ENCODE results near the gene CEMP1.
"Not testable (repeated sequence)": the region's sequence is repeated elsewhere in the genome, so short reads cannot be mapped to it uniquely, and the experiment has no call there.

CEMP1 gene

DNA sequence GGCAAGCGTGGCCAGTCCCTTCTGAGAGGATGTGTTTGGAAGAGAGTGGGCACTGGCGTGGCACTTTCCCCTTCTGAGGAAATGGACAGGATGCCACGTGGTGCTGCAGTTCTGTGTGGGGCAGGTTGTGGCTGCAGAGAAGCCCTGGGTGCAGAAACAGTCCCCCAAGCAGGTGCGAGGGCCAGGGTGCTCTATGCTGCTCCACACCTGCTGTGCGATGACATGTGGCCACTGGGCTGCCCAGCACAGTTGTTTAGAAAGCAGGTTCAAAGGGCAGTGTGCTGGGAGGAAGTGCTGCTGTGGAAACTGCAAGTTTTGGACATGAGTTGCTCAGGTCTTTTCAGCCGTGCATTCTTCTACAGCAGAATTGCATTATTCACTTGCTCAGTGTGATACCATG is 10.2 kb upstream of the CEMP1 start:
- H3K27ac Mint-ChIP-seq = not testable (repeated sequence)
- H3K4me1 Mint-ChIP-seq = peaks cover 48% of the 10 kb centered on the region
- peak overlapping the region; percentile 24 to 37 for H3K4me3 Mint-ChIP-seq

DNA sequence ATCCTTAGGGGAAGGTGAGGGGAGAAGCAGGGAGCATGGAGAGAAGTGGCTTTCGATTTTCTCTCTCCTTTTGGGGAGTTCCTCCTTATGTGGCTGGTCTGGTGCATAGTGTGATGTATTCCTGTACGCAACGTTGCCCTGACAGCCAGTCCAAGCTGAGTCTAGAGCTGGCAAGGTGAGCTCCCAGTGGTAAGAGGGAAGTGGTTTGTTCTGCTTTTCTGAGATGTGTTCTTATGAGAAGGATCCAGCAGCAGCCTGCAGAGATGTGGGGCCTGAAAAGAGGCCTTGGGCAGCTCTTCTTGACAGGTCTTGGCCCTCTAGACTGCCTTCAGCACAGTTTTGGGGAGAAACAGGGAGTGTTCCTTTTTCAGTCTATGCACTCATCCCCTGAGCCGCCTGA is 9.7 kb upstream of the CEMP1 start:
- H3K27me3 Mint-ChIP-seq, DNase-seq, H3K9me3 Mint-ChIP-seq, ATAC-seq: not testable (repeated sequence)
- H3K27ac Mint-ChIP-seq = peak overlapping the region in 1 of 2 donors; percentile 46
- peak overlapping the region; percentile 24 to 37 for H3K4me3 Mint-ChIP-seq
- H3K4me1 Mint-ChIP-seq = peaks cover 50% of the 10 kb centered on the region

More for the DNA sequence above, 10.2 kb upstream of the CEMP1 start:
- H3K27me3 Mint-ChIP-seq, H3K9me3 Mint-ChIP-seq, ATAC-seq, DNase-seq: not testable (repeated sequence)

DNA sequence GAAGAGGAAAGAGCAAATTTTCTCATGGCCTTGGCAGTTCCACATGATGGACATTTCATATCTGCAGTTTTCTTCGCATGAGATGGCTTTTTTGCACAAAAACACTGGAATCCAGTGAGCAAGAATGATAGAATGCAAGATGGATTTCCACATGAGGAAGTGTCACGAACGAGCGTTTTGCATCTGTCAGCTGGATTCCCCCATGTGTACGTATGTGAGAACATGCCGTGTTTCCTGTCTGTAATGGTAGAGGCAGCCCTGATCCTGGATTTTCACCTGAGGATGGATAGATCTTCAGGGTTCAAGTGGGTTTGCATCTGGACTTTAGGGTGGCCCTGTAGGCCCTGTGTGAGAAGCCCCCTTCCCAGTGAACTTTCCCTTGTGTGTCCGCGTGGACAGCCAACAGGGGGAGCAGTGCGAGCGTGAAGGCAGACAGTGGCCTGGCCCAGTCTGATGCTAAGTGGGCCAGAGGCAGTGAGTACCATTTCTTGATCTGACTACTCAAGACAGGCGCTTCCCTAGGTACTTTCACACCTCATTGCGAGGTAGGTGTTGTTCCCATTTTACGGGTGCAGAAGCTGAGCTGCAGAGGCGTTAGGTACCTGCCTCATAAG is 8.7 kb upstream of the CEMP1 start:
- DNase-seq = peak in 1 of 2 donors; percentile 34
- H3K9me3 Mint-ChIP-seq = not testable (repeated sequence)
- peak overlapping the region in 1 of 2 donors; percentile 27 for H3K27ac Mint-ChIP-seq

DNA sequence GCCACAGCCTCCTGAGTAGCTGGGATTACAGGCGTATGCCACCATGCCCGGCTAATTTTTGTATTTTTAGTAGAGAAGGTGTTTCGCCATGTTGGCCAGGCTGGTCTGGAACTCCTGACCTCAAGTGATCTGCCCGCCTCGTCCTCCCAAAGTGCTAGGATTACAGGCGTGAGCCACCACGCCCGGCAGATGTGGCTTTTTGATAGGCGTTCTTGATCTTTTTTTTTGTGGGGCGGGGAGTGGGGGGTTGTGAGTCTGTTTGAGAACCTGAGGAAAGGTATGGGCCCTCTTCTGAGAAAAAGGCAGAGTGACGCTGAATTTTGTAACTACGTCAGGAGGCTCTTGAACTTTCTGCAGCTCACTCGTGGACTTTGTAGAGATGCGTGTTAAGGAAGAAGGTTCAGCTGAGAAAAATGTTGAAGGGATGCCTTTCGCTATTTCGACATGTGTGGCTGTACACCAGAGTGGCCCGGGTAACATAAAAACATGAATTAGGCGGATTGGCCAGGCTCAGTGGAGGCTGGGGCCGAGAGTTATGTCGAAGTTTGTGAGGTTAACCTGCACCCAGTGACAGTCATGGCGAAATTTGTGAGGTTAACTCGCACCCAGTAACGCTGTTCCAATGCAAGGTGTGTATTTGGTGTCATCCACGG is 8.1 kb upstream of the CEMP1 start:
- Mint-ChIP-seq H3K4me3 (peak overlapping the region; percentile 83 to 94), H3K4me1 (peaks cover 44% of the 10 kb centered on the region), H3K27ac (peak overlapping the region; percentile 66 to 86)
- ATAC-seq, H3K9me3 Mint-ChIP-seq, DNase-seq, H3K27me3 Mint-ChIP-seq: not testable (repeated sequence)

More for the DNA sequence above, 8.7 kb upstream of the CEMP1 start:
- not testable (repeated sequence) for ATAC-seq, H3K27me3 Mint-ChIP-seq
- Mint-ChIP-seq H3K4me1 (peaks cover 44% of the 10 kb centered on the region), H3K4me3 (peak overlapping the region; percentile 13 to 94)

DNA sequence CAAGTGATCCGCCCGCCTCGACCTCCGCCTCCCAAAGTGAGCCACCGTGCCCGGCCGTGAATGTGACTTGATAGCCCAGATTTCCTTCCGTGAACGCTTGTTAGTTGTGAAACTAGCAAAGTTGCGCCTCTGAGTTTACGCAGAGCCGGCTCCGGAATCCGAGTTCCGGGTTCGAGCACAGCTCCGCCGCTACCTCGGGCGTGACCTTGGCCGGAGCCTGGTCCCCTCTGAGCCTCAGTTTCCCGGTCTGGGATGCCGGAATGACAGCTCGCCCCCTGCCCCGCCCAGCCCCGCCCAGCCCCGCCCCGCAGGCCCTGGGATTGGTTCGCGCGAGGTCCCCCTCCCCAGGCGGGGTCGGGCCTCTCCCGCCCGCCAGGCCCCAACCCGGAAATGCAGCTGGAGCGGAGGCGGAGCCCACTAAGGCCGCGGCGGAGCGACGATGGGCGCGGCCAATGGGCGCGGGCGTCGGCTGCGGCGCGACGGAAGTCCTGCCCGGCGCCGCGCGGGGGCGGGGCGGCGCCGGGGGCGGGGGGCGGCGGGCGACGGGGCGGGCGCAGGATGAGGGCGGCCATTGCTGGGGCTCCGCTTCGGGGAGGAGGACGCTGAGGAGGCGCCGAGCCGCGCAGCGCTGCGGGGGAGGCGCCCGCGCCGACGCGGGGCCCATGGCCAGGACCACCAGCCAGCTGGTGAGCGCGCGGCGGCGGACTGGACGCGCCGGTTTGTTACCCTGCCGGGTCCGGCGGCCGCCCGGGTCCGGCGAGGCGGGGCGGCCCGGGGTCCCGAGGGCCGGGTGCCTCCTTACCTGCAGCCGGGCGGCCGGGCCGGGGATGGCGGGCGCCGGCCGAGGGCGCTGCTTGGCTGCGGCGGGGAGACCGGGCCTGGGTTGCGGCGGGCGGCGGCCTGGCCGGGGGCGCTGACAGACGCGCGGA is 6.5 kb upstream of the CEMP1 start, which contains the start of gene PDPK1:
TSS of gene PDPK1 (plus strand) at position 571 of the 929 bp plus-strand sequence. CDS start at position 663, 92 bp downstream.
- H3K4me3 Mint-ChIP-seq = peak within 1 kb of the TSS; percentile 88 to 94

DNA sequence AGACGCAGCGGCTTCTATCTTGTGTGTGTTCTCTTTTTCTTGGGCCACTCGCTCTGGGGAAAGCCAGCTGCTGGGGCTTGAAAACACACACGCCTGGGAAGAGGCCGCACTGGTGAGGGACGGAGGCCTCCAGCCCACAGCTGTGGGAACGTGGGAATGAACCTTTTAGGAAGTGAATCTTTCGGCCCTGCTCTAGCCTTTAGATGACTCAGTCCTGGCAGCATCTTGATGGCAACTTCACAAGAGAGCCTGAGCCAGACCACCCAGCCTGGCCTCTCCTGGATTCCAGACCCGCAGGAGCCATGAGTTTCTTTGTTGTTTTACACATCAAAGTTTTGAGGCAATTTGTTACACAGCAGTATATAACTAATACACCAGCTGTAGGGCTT is 4.4 kb upstream of the CEMP1 start:
- H3K4me1 Mint-ChIP-seq = peaks cover 58% of the 10 kb centered on the region
- no peak overlapping the region for H3K4me3 Mint-ChIP-seq
- no peak overlapping the region for H3K27ac Mint-ChIP-seq
- DNase-seq (no peak), ATAC-seq (no peak)
- H3K27me3 Mint-ChIP-seq = no peaks in the 10 kb centered on the region
- H3K9me3 Mint-ChIP-seq = no peaks in the 10 kb centered on the region

More for the DNA sequence above, 6.5 kb upstream of the CEMP1 start, which contains the start of gene PDPK1:
- ATAC-seq (peak; percentile 90), DNase-seq (peak; percentile 95 to 96)
- no peaks in the 10 kb centered on the region for H3K27me3 Mint-ChIP-seq
- H3K9me3 Mint-ChIP-seq = no peaks in the 10 kb centered on the region
- H3K4me1 Mint-ChIP-seq = peaks cover 47% of the 10 kb centered on the region
- peak within 1 kb of the TSS; percentile 95 to 97 for H3K27ac Mint-ChIP-seq

DNA sequence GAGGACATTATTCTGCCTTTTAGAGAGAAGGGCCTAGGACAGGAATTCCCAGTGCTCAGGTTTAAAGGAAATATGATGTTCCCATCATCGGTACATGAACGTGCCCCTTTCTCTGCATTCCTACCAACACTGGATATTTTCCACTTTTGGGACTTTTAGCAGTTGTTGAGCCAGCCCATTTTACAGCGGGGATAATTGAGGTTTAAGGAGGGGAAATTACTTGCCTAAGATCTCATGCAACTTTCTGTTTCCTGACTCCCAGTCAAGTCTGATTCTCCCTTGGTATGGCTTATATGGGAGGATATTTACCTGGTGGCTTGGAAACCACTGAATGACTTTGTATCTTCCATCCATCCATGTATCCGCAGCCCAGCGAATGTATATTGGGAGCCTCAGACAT is 3.1 kb upstream of the CEMP1 start:
- DNase-seq, H3K27me3 Mint-ChIP-seq, H3K27ac Mint-ChIP-seq, H3K9me3 Mint-ChIP-seq, ATAC-seq: not testable (repeated sequence)
- Mint-ChIP-seq H3K4me3 (peak overlapping the region in 1 of 2 donors; percentile 57), H3K4me1 (peaks cover 51% of the 10 kb centered on the region)

DNA sequence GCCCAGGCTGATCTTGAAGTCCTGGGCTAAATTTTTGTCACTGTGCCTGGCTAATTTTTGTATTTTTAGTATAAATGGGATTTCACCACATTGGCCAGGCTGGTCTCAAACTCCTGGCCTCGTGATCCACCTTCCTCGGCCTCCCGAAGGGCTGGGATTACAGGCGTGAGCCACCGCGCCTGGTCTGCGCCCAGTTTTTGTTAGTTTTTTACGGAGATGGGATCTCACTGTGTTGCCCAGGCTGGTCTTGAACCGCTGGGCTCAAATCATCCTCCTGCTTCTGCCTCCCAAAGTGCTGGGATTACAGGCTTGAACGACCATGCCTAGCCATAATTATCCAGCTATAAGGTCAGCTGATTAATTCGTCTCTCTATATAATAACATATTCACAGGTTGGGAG is 2.7 kb upstream of the CEMP1 start:
- no peaks in the 10 kb centered on the region for H3K27me3 Mint-ChIP-seq
- peak overlapping the region in 1 of 2 donors; percentile 88 for H3K27ac Mint-ChIP-seq
- no peak for ATAC-seq
- DNase-seq = no peak
- peaks cover 46% of the 10 kb centered on the region for H3K4me1 Mint-ChIP-seq
- H3K9me3 Mint-ChIP-seq = no peaks in the 10 kb centered on the region
- peak overlapping the region; percentile 43 to 57 for H3K4me3 Mint-ChIP-seq

DNA sequence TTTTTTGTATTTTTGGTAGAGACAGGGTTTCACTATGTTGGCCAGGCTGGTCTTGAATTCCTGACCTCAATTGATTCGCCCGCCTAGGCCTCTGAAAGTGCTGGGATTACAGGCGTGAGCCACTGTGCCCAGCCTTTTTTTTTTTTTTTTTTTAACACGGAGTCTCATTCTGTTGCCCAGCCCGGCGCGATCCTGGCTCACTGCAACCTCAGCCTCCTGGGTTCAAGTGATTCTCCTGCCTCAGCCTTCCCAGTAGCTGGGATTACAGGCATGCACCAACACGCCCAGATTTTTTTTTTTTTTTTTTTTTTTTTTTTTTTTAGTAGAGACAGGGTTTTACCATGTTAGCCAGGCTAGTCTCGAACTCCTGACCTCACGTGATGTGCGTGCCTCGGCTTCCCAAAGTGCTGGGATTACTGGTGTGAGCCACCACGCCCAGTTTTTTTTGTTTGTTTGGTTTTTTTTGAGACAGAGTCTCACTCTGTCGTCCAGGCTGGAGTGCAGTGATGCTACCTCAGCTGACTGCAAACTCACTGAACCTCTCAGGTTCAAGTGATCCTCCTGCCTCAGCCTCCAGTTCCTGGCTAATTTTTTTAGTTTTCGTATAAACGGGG is 2.0 kb upstream of the CEMP1 start:
- H3K27me3 Mint-ChIP-seq, ATAC-seq, H3K9me3 Mint-ChIP-seq: not testable (repeated sequence)
- H3K4me1 Mint-ChIP-seq = peaks cover 41% of the 10 kb centered on the region
- H3K4me3 Mint-ChIP-seq = peak overlapping the region; percentile 91 to 95
- H3K27ac Mint-ChIP-seq = peak overlapping the region; percentile 94 to 96
- DNase-seq = peak in 1 of 2 donors; percentile 15

DNA sequence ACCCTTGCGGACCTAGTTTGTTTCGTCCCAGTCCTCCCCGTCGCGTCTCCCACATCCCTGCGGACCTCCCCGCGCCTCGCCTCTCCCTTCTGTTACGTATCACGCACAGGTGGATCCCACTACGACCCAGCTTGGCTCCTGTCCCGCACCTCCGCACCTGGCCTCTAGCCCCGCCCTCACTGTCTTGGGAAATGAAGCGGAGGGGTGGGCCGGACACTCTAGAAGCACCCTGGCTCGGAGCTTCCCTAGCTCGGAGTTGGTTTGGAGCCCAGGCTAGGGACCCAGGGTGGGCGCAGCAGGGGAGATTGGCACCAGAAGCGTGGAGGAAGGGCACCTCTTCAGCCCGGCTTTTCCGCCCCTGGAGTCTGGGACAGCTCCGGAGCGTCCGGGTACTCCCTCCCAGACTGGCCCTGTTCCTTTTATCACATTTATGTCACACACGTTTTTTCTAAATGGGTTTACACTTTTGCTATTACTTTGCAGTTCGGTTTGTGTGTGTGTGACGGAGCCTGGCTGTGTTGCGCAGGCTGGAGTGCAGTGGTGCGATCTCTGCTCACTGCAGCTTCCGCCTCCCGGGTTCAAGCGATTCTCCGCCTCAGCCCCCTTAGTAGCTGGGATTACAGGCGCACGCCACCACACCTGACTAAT is 1.4 kb upstream of the CEMP1 start:
- no peaks in the 10 kb centered on the region for H3K9me3 Mint-ChIP-seq
- H3K4me1 Mint-ChIP-seq = peaks cover 41% of the 10 kb centered on the region
- peak overlapping the region; percentile 94 to 96 for H3K27ac Mint-ChIP-seq
- peak overlapping the region; percentile 91 to 95 for H3K4me3 Mint-ChIP-seq
- DNase-seq (peak; percentile 69 to 79), ATAC-seq (peak; percentile 47)
- no peaks in the 10 kb centered on the region for H3K27me3 Mint-ChIP-seq

DNA sequence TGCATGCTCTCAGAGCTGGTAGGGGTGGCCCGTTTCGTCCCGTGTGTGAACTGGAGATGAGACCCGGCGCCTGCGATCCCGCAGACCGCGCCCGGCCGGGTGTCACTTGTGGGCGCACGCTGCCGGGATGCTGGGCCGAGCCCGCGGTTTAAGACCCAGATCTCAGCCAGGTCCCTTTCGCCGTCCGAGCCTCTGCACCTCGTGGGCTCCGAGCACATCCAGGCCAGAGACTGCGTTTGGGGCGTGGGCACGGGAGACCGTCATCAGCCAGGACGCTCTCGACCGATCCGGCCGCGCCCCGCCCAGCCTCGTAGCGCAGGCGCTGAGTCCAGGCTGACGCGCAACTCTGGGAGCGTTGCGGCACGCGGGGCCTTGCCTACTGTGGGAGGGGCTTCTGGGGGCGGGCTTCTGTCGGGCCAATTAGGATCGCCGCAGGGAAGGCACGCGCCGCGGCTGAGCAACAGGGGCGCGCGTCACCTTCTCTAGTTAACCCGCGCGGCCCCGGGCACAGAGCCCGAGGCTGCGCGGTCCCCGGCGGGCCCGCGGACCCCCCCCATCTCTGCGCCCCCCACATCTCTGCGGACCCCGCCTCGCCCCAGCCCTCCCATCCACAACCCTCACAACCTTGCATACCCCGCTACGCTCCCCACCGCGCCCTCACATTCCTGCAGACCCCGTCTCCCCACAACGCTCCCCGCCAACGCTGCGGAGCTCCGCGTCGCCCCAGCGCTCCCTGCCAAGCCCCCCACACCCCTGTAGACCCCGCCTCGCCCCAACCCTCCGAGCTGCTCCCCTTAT is 687 bp upstream of the CEMP1 start:
- Mint-ChIP-seq H3K4me3 (peak overlapping the region; percentile 91 to 95), H3K4me1 (peaks cover 42% of the 10 kb centered on the region), H3K9me3 (no peaks in the 10 kb centered on the region), H3K27ac (peak overlapping the region; percentile 94 to 96), H3K27me3 (no peaks in the 10 kb centered on the region)
- DNase-seq (peak; percentile 95 to 98), ATAC-seq (peak; percentile 90)

DNA sequence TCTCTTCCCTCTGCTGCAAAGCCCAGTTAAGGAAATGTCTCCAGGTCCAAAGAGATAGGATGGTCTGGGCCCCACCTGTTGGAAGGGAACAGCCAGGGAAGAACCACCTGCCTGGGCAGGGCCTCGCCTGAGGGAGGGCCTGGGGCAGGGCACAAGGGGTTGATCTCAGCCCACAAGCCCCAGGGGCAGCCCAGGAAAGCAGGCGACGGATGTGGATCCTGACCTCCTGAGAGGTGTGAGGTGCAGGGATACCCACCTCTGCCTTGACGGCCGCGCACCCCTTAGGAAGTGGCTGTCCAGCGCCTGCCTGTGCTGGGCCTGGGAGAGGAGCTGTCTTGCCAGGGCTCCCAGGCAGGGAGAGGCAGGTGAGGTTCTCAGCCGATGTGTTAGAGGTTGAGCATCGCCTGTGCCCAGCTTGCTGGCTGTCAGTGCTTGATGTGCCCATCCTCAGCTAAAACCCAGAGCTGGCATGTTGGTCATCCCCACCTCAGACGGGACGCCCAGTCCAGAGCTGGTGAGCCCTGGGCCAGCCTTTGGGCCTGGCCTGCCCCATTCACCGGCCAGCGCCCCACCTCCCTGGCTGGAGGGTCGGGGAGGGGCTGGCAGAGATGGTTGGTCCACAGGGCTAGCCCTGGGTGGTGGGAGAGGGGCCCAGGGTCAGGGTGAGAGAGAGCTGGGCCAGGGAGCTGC is 434 bp downstream of the CEMP1 start:
- H3K27ac Mint-ChIP-seq = peak overlapping the region in 1 of 2 donors; percentile 92
- H3K9me3 Mint-ChIP-seq = no peaks in the 10 kb centered on the region
- peaks cover 36% of the 10 kb centered on the region for H3K4me1 Mint-ChIP-seq
- peak overlapping the region; percentile 91 to 95 for H3K4me3 Mint-ChIP-seq
- no peak for DNase-seq
- ATAC-seq = no peak
- H3K27me3 Mint-ChIP-seq = no peaks in the 10 kb centered on the region

DNA sequence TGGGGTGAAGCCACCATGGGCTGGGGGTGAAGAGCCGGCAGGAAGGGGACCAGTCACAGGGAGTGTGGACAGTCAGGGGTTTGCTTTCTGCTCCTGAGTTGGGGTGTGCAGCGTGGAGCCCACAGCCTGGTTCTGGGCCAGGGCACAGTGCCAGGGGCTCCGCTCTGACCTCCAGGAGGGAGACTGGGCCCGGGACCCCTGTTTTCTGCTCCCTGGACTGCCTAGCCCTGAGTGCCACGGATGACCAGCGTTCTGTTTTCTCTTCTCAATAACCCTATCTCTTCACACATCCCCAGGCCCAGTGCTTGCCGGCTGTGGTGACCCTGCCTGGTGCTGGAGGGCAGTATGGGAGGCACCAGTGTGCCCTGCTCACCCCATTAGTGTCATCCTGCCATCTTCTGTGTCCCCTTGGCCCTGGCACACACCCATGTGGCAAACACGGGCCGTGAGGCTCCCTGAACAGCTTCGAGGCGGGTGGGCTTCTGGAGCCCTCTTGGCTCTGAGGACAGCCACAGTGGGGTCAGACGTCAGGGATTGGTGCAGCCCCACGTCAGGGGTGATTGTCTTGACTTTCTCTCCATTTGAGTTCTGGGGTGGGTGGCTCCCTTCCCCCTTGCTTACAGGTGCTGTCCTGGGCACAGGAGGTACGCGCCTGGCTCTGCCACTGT is 1.1 kb downstream of the CEMP1 start:
- H3K4me1 Mint-ChIP-seq = peaks cover 36% of the 10 kb centered on the region
- no peak overlapping the region for H3K27ac Mint-ChIP-seq
- no peaks in the 10 kb centered on the region for H3K9me3 Mint-ChIP-seq

More for the DNA sequence above, 1.1 kb downstream of the CEMP1 start:
- no peak for ATAC-seq
- H3K4me3 Mint-ChIP-seq = no peak overlapping the region
- H3K27me3 Mint-ChIP-seq = no peaks in the 10 kb centered on the region
- no peak for DNase-seq
